ENCODE data around the gene CAPN2.

- TF ChIP-seq, protein P1, sequence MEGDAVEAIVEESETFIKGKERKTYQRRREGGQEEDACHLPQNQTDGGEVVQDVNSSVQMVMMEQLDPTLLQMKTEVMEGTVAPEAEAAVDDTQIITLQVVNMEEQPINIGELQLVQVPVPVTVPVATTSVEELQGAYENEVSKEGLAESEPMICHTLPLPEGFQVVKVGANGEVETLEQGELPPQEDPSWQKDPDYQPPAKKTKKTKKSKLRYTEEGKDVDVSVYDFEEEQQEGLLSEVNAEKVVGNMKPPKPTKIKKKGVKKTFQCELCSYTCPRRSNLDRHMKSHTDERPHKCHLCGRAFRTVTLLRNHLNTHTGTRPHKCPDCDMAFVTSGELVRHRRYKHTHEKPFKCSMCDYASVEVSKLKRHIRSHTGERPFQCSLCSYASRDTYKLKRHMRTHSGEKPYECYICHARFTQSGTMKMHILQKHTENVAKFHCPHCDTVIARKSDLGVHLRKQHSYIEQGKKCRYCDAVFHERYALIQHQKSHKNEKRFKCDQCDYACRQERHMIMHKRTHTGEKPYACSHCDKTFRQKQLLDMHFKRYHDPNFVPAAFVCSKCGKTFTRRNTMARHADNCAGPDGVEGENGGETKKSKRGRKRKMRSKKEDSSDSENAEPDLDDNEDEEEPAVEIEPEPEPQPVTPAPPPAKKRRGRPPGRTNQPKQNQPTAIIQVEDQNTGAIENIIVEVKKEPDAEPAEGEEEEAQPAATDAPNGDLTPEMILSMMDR (conservative IDR thresholded peaks at IDR 0.05; ENCODE audit: low read length), result no peak
- no peak for TF ChIP-seq EZH2phosphoT487 (IDR thresholded peaks at IDR 0.05; ENCODE audit: borderline replicate concordance, low read depth, low read length)
Observed at GRCh38 chr1:223752721-223753515, 40.6 kb downstream of the CAPN2 start.

All from OCI-LY7 (cell line).